Vagina (tissue), 2 donors: ENCODE results near the gene HDAC8.

Experiments used
- CTCF ChIP-seq, 3 experiments: fragments of 450-650 bp in 2 of 3; fragments of 200-600 bp in 1 of 3; sonication (generic) in 1 of 3; IDR thresholded peaks; one replicate each; pipeline ENCODE4 v1.5.1; 2017 to 2019; ENCODE audit warnings: antibody characterized with exemption in 3 of 3, mild to moderate bottlenecking in 2 of 3, moderate library complexity in 2 of 3
- POLR2AphosphoS5 ChIP-seq, 2 donors: sonication (generic); formaldehyde crosslinking; IDR thresholded peaks; one replicate each; pipeline ENCODE4 v1.9.0; 2017; ENCODE audit warnings: antibody characterized with exemption in 2 of 2, mild to moderate bottlenecking in 2 of 2, low read depth in 1 of 2; ENCODE audit not compliant: insufficient read depth in 1 of 2

- no peak for TF ChIP-seq CTCF (IDR thresholded peaks at IDR 0.05)
- TF ChIP-seq POLR2AphosphoS5 (IDR thresholded peaks at IDR 0.05; ENCODE audit: insufficient read depth in 1 of 2, low read depth in 1 of 2): no peak
Observed at GRCh38 chrX:72340041-72340440, 232.6 kb downstream of the HDAC8 start.
